Subcutaneous abdominal adipose tissue (tissue), 5 donors: ENCODE measurements around the gene BICRA.
"Not testable (repeated sequence)": the region's sequence is repeated elsewhere in the genome, so short reads cannot be mapped to it uniquely, and the experiment has no call there.

Experiments used
- H3K27ac ChIP-seq: one replicate; pipeline ENCODE4 v1.7.0; 2013; ENCODE audit warnings: low read depth, mild to moderate bottlenecking, inconsistent platforms, low read length, moderate library complexity
- H3K27me3 ChIP-seq, 5 donors: one replicate each; pipeline ENCODE4 v1.7.0; 2013; ENCODE audit warnings: low read length in 5 of 5, inconsistent platforms in 1 of 5; ENCODE audit not compliant: control insufficient read depth in 5 of 5, insufficient read depth in 4 of 5
- H3K36me3 ChIP-seq, 5 donors: one replicate each; pipeline ENCODE4 v1.7.0; 2013; ENCODE audit warnings: low read length in 5 of 5; ENCODE audit not compliant: control insufficient read depth in 5 of 5, insufficient read depth in 5 of 5
- H3K4me1 ChIP-seq, 5 donors: one replicate each; pipeline ENCODE4 v1.7.0; 2013; ENCODE audit warnings: low read length in 5 of 5, mild to moderate bottlenecking in 3 of 5, moderate library complexity in 1 of 5; ENCODE audit not compliant: control insufficient read depth in 5 of 5, insufficient read depth in 5 of 5
- H3K4me3 ChIP-seq, 5 donors: one replicate each; pipeline ENCODE4 v1.7.0; 2013; ENCODE audit warnings: low read length in 5 of 5, low read depth in 1 of 5
- H3K9ac ChIP-seq, 5 donors: one replicate each; pipeline ENCODE4 v1.7.0; 2013; ENCODE audit warnings: low read length in 5 of 5, mild to moderate bottlenecking in 4 of 5, moderate library complexity in 3 of 5
- H3K9me3 ChIP-seq, 5 donors: one replicate each; pipeline ENCODE4 v1.7.0; 2013; ENCODE audit warnings: low read length in 5 of 5; ENCODE audit not compliant: control insufficient read depth in 5 of 5
- donor health status: healthy.
- donor health status: healthy.
- donor health status: healthy.
- donor health status: healthy.
- donor health status: healthy.

BICRA gene

GRCh38 chr19:47707135-47707925 lies 98.4 kb downstream of the BICRA start:
- H3K9me3 ChIP-seq = peaks cover 0 to 4% (median 0%) of the 10 kb centered on the region in 5 donors
- H3K4me1 ChIP-seq = no peaks in the 10 kb centered on the region
- no peaks in the 10 kb centered on the region for H3K27me3 ChIP-seq
- peaks cover 0 to 14% (median 10%) of the 10 kb centered on the region in 5 donors for H3K36me3 ChIP-seq
- H3K4me3 ChIP-seq = no peak overlapping the region
- H3K27ac ChIP-seq = no peak overlapping the region
- H3K9ac ChIP-seq = no peak overlapping the region

- peaks cover 0 to 10% (median 4%) of the 10 kb centered on the region in 5 donors for H3K36me3 ChIP-seq
- no peak overlapping the region for H3K27ac ChIP-seq
- H3K4me1 ChIP-seq = peaks cover 7 to 36% (median 34%) of the 10 kb centered on the region in 5 donors
- no peaks in the 10 kb centered on the region for H3K27me3 ChIP-seq
- H3K9ac ChIP-seq = no peak overlapping the region
- no peak overlapping the region for H3K4me3 ChIP-seq
- no peaks in the 10 kb centered on the region for H3K9me3 ChIP-seq
Observed at GRCh38 chr19:47711652-47712242, 102.8 kb downstream of the BICRA start.

- H3K4me1 ChIP-seq = peaks cover 11 to 51% (median 46%) of the 10 kb centered on the region in 5 donors
- peak within 1 kb of the TSS; percentile 89 to 98 (median 94) for H3K4me3 ChIP-seq
- H3K36me3 ChIP-seq = peaks cover 0 to 20% (median 11%) of the 10 kb centered on the region in 5 donors
- no peaks in the 10 kb centered on the region for H3K9me3 ChIP-seq
- H3K27me3 ChIP-seq = no peaks in the 10 kb centered on the region
- H3K9ac ChIP-seq = peak within 1 kb of the TSS; percentile 76 to 91 (median 83)
- peak within 1 kb of the TSS; percentile 98 for H3K27ac ChIP-seq
Observed at GRCh38 chr19:47713046-47714021, 104.4 kb downstream of the BICRA start, which contains the start of gene EHD2. EHD2 (plus strand) TSS chr19:47713422; CDS start chr19:47716613, 3,191 bp downstream.

GRCh38 chr19:47714339-47714738 lies 105.4 kb downstream of the BICRA start:
- Histone ChIP-seq H3K4me1 (peaks cover 15 to 62% (median 54%) of the 10 kb centered on the region in 5 donors), H3K36me3 (peaks cover 0 to 20% (median 11%) of the 10 kb centered on the region in 5 donors), H3K27ac (peak overlapping the region; percentile 98), H3K27me3 (no peaks in the 10 kb centered on the region), H3K9ac (peak overlapping the region; percentile 76 to 91 (median 83)), H3K4me3 (peak overlapping the region; percentile 89 to 98 (median 94)), H3K9me3 (no peaks in the 10 kb centered on the region)

- not testable (repeated sequence) for H3K9me3 ChIP-seq, H3K27me3 ChIP-seq
- peaks cover 0 to 20% (median 11%) of the 10 kb centered on the region in 5 donors for H3K36me3 ChIP-seq
- peak overlapping the region in 1 of 5 donors; percentile 56 for H3K9ac ChIP-seq
- peak overlapping the region; percentile 89 to 98 (median 94) for H3K4me3 ChIP-seq
- peak overlapping the region; percentile 98 for H3K27ac ChIP-seq
- peaks cover 16 to 67% (median 60%) of the 10 kb centered on the region in 5 donors for H3K4me1 ChIP-seq
Observed at GRCh38 chr19:47714855-47715254, 105.9 kb downstream of the BICRA start.

- Histone ChIP-seq H3K4me3 (peak overlapping the region; percentile 51 to 59 (median 54)), H3K27me3 (no peaks in the 10 kb centered on the region), H3K27ac (peak overlapping the region; percentile 94), H3K9me3 (no peaks in the 10 kb centered on the region), H3K9ac (peak overlapping the region in 2 of 5 donors; percentile 2 to 43), H3K36me3 (peaks cover 0 to 22% (median 18%) of the 10 kb centered on the region in 5 donors), H3K4me1 (peaks cover 22 to 80% (median 71%) of the 10 kb centered on the region in 5 donors)
Observed at GRCh38 chr19:47716270-47716937, 107.5 kb downstream of the BICRA start.

- H3K4me1 ChIP-seq = peaks cover 22 to 90% (median 81%) of the 10 kb centered on the region in 5 donors
- not testable (repeated sequence) for H3K9me3 ChIP-seq, H3K27me3 ChIP-seq
- peak overlapping the region; percentile 8 to 38 (median 19) for H3K9ac ChIP-seq
- H3K27ac ChIP-seq = peak overlapping the region; percentile 94
- peak overlapping the region in 3 of 5 donors; percentile 36 to 52 (median 48) for H3K4me3 ChIP-seq
- H3K36me3 ChIP-seq = peaks cover 0 to 27% (median 23%) of the 10 kb centered on the region in 5 donors
Observed at GRCh38 chr19:47718415-47719046, 109.6 kb downstream of the BICRA start.

GRCh38 chr19:47719047-47719859 lies 110.3 kb downstream of the BICRA start:
- peaks cover 22 to 90% (median 82%) of the 10 kb centered on the region in 5 donors for H3K4me1 ChIP-seq
- H3K4me3 ChIP-seq = peak overlapping the region in 4 of 5 donors; percentile 47 to 52 (median 49)
- no peaks in the 10 kb centered on the region for H3K27me3 ChIP-seq
- H3K9ac ChIP-seq = peak overlapping the region in 4 of 5 donors; percentile 8 to 23 (median 17)
- H3K27ac ChIP-seq = peak overlapping the region; percentile 94
- peaks cover 0 to 31% (median 24%) of the 10 kb centered on the region in 5 donors for H3K36me3 ChIP-seq
- no peaks in the 10 kb centered on the region for H3K9me3 ChIP-seq
